GM18502 (cell line): Measurements from ENCODE around the gene KLK8.

Source experiments
- ATAC-seq: cut with Tn5 transposase; IDR thresholded peaks from one replicate; pipeline ENCODE4 v1.9.1; 2021; ENCODE audit warnings: mild to moderate bottlenecking; ENCODE audit not compliant: unreplicated experiment, poor library complexity

Gene KLK8

GRCh38 chr19:51001515-51001914 is at the start of gene KLK8:
Gene KLK8 (minus strand): TSS chr19:51001604. CDS start chr19:51001167, 437 bp downstream.
- no peak for ATAC-seq

DNA sequence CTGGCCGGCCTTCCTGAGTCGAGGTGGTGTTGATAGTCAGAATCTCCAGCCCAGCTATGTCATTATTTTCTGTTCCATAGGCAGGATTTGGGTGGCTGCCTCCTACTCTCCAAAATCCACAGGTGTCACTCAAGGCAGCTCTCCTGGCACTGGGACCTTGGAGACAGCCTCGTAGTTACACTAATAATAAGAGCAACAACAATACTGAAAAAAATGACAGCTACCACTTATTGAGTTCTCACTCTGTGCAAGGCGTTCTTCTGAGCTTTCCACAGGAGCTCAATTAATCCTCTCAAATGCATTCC is 45.6 kb upstream of the KLK8 start:
- no peak for ATAC-seq

DNA sequence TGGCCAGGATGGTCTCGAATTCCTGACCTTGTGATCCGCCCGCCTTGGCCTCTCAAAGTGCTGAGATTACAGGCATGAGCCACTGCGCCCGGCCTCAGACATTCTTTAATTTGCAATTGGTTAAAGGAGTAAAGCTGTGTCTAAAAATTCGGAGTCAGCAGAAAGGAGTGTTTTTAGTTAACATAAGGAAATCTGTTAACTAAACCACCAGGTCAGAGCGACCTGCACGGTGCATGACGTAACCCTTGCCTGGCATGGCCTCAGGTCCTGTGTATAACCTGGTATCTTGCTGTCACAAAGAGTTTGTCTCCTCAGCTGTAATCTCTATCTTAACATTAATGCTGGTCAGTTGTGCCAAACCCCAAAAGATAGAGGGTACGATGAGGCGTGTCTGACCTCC is 42.9 kb upstream of the KLK8 start:
- ATAC-seq: no peak

DNA sequence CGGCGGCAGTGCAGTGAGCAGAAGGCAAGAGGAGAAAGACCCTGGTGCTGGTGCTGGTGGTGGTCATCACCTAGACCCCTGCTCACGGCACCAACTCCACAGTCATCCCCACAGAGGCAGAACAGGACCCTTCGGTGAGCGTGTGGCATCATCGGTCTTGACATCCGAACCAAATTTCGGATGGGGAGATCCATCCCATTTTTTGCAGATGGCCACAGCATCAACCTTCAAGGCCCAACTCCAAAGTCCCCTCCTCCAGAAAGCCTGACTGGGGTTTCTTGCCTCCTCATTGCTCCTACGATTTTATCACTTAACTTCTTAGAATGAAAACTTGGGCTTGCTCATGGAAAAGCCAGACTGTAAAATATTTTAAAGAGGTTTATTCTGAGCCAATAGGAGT is 42.1 kb upstream of the KLK8 start:
- ATAC-seq: no peak

DNA sequence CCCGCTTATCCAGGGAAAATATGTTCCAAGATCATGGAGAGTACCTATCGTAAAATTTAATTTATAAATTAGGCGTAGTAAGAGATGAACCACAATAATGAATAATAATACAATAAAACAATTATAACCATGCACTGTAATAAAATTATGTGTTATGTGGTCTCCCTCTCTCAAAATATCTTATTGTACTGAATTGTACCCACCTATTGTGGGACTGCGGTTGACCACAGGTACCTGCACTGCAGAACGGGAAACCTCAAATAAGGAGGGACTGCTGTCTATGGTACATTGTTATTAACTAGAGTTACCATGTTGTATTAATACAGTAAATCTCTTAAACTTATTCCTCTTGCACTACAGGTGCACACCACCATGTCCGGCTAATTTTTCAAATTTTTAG is 38.7 kb upstream of the KLK8 start:
- no peak for ATAC-seq

- ATAC-seq: no peak
Measured at GRCh38 chr19:51036519-51036918, 35.1 kb upstream of the KLK8 start.

DNA sequence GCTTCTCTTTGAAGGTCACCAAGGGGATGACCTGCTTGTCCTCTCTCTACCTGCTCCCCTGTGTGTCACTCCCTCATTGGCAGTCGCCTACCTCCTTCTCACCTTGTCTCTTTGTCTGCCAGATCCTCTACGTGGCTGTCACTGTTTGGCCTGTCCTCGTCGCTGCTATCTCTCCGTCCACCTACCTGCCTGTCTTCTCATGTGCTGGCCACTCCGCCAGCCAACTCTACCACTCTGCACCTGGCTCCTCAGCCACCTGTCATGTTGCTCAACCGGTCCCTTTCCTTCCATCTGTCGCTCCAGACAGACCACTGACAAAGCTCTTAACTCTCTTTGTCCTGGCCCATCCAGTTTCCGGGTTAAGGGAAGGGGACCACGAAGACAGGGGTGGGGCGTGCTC is 33.3 kb upstream of the KLK8 start, which contains the start of gene KLK12:
Gene KLK12, minus strand, starts transcription at position 299 of the 400 bp plus-strand sequence. CDS start 381 bp downstream, outside the sequence.
- no peak for ATAC-seq

DNA sequence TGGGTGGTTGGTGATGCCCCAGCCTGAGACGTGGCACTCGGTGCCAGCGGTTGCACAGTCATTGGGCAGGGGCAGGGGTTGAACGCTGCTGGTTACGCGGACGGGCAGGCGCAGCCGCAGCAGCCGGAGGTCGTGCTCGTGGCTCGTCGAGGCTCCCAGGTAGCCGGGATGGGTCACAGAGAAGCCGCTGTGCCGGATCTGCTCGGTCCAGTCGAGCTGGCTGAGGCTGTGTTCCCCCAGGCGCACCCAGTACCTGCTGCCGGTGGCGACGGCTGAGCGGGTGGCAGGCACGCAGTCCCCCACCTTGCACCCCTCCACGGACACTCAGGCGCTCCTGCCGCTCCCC is 30.4 kb upstream of the KLK8 start:
- ATAC-seq: no peak

DNA sequence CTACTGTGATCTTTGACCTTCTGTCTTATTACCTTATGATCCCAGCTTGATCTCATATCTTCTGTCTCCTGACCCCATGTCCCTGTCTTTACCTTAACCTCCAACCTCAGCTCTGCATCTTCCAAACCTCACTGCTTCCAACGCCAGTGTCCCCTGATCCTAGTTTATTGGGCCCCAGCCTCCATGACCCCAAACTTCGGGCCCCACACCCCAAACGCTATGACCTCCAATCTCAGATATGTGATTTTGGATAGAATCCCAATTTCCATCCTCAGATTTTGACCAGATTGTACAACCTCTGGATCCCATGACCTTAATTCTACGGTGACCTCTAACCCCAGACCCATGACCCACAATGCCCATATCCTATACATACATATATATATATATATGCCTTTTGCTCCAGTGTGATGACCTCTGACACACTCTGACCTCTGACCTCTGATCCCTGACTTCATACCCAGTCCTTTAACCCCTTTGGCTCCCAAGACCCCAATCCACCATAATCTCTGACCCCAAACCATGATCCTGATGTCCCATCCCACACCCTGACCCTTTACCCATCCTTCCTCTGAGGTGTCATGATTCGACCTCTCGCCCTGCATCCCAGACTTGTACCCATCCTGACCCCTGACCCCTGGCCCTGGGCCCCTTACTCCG is 29.9 kb upstream of the KLK8 start:
- ATAC-seq: no peak

GRCh38 chr19:51030631-51031030 is 29.2 kb upstream of the KLK8 start:
- no peak for ATAC-seq

DNA sequence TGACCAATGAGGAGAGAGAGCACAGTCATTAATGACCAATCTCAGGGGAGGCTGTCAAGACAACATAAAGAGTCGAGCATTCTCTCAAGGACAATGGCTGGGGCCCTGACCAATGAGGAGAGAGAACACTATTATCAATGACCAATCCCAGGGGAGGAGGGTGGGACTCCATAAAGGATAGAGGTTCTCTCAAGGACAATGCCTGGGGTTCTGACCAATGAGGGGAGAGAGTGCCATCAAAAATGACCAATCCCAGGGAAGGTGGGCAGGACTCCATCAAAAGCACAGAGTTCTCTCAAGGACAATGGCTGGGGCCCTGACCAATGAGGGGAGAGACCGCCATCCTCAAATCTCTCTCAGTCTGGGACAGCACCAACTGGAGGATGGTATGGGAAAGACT is 28.3 kb upstream of the KLK8 start:
- no peak for ATAC-seq

GRCh38 chr19:51027873-51028272 is 26.5 kb upstream of the KLK8 start:
- no peak for ATAC-seq

DNA sequence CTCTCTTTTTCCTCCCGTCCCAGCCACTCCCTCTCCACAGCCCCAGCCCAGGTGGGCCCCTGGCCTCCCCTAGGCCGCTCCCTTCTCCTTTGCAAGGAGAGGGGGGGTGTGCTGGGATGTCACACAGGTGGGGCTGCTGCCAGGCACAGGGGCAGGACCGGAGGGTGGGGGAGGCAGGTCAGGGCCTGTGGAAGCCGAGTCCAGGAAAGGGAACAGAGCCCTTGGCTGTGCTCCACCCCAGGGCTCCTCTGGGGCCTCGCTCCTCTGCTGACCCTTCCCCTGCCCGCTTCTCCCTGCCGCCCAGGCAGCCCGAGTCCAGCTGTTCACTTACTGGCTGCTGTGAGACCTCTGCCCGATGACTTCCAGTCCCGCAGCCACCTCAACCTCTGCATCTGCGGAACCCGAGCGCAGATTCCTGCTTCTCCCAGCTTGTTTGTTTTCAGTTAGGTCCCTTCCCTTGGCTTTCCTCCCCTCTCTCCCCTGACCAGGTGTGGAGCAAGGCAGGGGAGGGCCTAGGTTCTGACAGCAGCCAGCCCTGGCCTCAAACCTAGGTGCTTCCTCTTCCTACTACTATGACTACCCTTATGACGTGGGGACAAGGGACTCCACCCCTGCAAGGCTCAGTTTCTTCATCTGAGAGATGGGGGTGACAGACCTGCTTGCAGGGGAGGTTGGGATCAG is 25.9 kb upstream of the KLK8 start:
- ATAC-seq: no peak

DNA sequence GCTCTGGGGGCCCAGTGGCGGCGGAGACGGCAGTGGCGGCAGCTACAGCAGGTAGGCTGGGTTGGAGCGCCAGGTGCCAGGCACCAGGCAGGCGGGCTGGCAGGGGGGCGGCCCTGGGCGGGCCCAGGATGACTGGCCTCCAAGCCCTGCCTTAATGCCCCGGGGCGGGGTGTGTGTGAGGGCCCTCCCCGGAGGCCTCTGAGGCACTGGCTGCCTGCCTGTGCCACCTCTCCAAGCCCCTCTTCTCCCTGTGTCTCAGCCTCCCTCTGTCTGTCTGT is 25.1 kb upstream of the KLK8 start, which contains the start of gene KLK11:
Gene KLK11, minus strand, starts transcription at position 63 of the 278 bp plus-strand sequence. CDS start 985 bp downstream, outside the sequence.
- ATAC-seq: no peak

GRCh38 chr19:51025809-51026553 is 24.6 kb upstream of the KLK8 start:
- no peak for ATAC-seq

DNA sequence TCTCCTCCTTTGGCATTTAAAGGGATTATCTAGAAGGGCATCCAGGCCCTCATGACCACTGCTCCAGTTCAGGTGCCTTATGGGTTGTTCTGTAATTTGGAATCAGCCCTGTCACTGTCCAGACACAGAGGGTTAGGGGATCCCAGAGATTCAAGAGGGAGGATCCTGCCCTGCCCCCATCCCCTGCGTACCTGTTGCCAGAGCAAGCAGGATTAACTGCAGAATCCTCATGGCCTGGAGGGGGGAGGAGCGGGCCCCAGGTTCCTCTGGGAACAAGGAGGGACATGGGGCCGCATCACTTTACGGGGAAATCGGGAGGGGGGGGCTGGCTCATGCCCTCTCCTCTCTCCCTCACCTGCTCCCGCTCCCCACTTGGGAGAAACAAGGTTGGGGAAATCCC is 24.0 kb upstream of the KLK8 start:
- ATAC-seq: no peak

DNA sequence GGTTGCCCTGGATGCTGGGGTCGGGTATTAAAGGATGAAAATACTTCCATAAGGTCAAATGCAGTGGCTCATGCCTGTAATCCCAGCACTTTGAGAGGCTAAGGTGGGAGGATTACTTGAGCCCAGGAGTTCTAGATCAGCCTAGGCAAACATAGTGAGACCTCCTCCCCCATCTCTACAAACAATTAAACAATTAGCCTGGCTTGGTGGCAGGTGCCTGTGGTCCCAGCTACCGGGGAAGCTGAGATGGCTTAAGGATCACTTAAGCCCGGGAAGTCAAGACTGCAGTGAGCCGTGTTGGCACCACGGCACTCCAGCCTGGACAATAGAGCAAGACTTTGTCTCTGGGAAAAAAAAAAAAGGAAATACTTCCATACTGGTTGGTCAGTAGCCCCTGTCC is 23.5 kb upstream of the KLK8 start:
- ATAC-seq: no peak

- ATAC-seq: no peak
Measured at GRCh38 chr19:51023946-51024345, 22.5 kb upstream of the KLK8 start.

DNA sequence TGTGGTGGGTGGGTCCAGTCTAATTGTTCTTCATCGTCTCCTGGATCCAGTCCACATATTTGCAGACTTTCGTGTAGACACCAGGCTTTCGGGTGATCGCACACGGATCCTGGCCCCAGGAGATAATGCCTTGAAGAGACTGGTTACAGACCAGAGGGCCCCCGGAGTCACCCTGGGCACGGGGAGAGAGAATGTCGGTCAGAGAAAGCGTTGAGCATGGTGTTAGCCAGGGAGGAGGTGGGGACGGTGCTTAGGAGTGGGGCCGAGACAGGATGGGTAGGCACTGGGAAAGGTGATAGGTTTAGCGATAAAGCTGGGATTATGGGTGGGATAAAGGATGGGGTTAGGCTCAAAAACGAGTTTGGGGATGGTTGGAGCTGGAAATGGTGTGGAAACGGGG is 21.1 kb upstream of the KLK8 start:
- no peak for ATAC-seq

DNA sequence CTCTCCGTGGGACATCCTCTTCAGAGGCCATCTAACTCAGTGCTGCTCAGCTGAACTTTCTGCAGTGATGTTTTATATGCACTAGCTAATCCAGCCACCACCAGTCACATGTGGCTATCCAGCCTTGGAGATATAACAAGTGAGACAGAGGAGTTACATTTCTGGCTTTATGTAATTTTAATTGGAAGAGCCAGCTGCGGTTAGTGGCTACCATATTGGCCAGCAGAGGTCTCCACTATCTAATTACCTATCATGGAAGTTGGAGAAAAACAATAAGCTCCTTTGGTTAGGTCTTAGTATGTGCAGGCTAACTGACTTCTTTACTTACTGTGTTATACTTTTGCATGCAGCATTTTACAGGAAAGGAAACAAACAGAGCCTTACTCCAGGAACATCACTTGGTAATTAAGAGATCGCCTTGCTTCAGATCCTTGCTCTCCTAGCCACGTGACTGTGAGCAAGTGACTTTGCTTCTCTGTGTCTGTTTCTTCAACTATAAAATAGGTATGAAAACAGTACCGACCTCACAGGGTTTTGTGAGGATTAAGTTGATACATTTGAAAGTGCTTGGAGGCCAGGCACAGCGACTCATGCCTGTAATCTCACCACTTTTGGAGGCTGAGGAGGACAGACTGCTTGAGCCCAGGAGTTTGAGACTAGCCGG is 19.7 kb upstream of the KLK8 start:
- no peak for ATAC-seq

DNA sequence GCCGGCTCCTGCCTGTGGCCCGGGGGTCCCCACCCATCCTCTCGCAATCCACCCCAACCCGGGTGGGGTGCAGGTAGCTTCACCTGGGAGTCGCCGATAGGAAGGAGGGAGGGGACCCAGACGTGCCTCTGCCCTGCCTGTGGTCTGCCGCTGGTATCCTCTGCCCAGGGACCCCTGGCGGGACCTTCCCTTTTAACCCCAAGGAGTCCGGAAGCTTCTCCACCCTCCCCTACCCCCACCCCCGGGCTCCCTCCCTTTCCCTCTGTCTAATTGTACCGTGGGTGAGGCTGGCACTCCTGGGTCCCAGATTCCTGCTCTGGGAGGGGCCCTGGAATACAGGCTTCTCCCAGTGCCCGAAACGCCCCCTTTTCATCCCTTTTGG is 18.1 kb upstream of the KLK8 start, which contains the start of gene KLK10:
Gene KLK10, minus strand, starts transcription at position 166 of the 382 bp plus-strand sequence. CDS start 579 bp downstream, outside the sequence.
- ATAC-seq: no peak
